G401.6 (cell line): ENCODE measurements around the gene RDH16.
"Not testable (repeated sequence)": the region's sequence is repeated elsewhere in the genome, so short reads cannot be mapped to it uniquely, and the experiment has no call there.

Source experiments
- FAIRE-seq: peaks from 2 replicates; lab custom pipeline; 2012; peaks lifted over from hg19 to GRCh38; lab: Jason Lieb, UNC

The RDH16 gene

DNA sequence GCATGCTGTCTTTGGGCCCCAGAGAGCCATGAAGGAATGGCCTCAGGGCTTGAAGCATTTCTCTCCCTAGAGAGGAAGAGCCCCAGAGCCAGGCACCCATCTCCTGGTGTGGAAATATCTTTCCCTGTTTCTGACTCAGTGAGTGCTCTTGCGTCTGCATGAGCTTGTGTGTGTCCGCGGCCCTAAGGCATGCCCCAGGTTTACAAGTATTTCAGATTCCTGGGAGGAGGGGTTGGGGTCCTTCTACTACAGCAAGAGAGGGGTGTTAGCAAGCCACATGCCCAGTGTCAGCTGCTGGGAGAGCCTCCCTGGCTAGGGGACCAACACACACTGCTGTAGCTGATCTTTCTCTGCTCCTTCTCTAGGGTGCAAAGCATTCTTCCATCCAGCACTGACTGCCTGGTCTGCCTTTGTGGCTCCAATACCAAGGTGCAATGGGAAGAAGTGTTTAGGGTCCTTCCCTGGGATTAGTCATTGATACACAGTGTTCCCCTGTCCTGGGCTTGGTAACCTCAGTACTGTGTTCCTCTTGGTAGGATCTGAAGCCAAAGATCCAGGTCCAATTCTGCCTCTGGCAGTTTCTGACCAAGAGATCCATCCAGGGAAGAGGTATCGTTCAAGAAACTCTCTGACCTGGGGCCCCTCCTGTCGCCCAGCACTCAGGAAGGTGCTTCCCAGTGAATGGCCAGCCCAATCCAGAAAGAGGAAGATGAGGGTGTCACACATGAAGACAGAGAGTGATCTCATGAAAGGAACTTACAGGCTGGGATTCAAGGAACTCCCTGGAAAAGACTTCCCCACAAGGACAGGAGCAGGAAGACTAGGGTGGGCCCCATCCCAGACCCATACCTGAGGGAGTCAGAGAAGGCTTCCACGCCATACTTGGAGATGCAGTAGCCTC, 3.1 kb downstream of the RDH16 start:
- FAIRE-seq, result no peak

DNA sequence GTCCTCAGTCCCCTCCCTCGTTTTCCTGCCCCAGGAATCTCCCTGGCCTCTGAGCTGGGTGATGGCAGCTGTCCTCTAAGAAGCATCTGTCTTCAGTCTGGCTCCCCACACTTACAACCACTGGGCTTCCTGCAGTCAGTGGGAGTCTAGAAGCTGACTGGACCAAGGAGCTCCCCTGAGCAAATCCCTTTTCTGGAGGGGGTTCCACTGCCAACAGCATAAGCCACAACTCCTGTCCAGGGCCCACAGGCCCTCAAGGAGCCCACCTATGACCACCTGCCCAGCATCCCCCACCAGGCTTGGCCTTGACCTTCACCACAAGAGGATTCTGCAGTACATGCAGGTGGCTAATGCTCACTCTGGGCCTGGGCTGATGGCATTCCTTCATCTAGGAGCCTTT, 4.1 kb downstream of the RDH16 start:
- no peak for FAIRE-seq

DNA sequence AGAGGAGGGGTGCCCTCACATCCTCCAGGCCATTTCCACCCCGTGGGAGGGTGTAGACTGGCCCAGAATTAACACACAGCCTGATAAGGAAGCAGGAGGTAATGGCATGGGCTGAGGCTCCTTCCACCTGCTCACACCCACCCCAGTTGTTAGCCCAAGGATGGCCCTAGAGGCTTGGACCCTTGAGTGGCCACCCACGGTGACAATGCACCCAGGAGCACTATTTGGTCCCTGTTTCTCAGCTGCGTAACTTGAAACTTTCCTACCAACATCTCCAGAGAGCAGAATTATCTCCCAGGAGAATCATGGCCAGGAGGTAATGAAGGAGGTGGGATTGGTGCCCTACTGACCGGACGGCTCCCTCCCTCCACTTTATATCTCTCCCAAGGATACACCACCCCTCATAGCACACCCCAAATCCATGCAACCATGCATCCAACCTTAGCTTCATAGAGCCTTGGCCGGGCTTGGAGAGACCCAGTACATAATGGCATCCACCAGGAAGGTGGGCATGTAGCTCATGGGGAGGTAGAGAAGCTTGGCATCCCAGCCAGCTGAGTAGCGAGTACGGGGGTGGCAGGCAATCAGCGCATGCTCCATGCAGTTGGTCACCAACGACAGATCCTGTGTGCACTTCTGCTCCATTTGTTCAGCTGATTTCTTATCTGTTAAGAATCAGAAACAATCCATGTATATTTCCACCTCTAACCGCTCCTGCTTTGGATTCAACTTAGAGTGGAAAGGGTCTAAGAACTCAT, 5.6 kb downstream of the RDH16 start:
- no peak for FAIRE-seq

DNA sequence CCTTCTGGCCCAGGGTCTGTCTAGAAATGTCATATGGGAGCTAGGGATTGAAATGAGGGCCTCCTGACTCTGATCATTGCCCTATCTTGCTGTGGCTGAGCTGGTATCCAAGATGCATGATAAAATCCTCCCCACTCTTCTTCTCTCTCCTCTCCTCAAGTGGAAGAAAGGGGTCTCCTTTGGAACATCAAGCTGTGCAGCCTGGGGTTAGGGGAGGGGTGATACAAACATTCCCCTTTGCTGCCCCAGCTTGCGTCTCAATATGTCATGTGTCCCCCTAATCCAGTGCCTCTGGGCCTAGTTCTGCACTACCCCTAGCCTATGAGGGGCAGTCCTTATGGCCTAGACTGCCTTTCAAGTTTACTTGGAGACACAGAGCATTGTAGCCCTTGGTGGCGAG, 8.5 kb downstream of the RDH16 start:
- FAIRE-seq, result no peak

DNA sequence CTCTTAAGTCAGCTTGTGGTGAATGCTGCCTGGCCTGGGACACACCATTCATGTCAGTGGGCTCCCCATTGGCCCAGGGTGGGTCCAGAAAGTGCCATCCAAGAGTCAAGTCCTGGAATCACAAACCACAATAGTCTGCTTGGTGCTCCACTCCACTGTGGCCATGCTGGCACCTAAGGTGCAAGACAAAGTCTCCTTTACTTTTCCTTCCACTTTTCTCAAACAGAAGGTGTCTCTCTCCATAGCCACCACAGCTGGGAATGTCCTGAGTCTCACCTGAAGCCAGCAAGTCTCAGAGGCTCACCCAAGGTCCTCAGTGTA, 9.0 kb downstream of the RDH16 start:
- no peak for FAIRE-seq

DNA sequence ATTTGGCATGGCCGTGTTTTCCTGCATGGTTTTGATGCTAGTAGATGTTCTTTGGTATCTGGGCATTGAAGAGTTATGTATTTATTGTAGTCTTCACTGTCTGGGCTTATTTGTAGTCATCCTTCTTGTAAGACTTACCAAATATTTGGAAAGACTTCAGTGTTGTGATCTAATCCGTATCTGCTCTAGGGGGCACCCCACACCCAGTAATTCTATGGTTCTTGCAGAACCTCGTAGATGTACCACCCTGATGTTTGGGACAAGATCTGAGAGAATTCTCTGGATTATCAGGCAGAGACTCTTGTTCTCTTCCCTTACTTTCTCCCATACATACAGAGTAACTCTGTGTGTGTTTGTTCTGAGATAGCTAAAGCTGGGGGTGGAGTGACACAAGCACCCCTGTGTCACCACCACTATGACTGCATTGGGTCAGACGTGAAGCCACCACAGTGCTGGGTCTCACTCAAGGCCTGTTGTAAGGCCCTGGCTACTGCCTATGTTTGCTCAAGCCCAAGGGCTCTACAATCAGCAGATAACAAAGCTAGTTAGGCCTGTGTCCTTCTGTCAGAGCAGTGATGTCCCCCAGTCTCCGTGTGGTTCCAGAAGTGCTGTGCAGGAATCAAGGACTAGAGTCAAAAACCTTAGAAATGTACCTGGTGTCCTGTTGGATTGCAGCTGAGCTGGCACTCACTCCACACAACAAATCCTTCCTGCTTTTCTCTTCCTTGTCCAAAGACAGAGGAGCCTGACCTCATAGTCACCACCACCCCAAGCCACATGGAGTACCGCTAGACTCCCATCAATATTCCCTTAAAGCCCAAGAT, 9.6 kb downstream of the RDH16 start:
- no peak for FAIRE-seq

DNA sequence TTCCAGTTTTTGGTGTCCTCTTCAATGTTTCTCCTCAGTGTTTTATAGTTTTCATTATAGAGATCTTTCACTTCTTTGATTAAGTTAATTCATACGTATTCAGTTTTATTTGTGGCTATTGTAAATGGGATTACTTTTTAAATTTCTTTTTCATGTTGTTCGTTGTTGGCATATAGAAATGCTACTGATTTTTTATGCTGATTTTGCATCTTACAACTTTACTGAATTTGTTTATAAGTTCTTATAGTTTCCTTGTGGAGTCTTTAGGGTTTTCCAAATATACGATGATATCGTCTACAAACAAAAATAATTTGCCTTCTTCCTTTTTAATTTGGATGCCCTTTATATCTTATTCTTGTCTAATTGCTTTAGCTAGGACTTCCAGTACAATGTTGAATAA, 13.5 kb downstream of the RDH16 start:
- FAIRE-seq, result no peak

DNA sequence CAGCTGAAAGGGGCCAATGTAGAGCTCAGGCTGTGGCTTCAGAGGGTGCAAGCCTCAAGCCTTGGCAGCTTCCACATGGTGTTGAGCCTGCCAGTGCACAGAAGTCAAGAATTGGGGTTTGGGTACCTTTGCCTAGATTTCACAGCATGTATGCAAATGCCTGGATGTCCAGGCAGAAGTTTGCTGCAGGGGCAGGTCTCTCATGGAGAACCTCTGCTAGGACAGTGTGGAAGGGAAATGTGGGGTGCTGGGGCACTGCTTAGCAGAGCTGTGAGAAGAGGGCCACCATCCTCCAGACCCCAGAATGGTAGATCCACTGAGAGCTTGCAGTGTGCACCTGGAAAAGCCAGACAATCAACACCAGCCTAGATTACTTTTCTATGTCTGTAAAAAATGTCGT, 14.0 kb downstream of the RDH16 start:
- FAIRE-seq, result not testable (repeated sequence)

DNA sequence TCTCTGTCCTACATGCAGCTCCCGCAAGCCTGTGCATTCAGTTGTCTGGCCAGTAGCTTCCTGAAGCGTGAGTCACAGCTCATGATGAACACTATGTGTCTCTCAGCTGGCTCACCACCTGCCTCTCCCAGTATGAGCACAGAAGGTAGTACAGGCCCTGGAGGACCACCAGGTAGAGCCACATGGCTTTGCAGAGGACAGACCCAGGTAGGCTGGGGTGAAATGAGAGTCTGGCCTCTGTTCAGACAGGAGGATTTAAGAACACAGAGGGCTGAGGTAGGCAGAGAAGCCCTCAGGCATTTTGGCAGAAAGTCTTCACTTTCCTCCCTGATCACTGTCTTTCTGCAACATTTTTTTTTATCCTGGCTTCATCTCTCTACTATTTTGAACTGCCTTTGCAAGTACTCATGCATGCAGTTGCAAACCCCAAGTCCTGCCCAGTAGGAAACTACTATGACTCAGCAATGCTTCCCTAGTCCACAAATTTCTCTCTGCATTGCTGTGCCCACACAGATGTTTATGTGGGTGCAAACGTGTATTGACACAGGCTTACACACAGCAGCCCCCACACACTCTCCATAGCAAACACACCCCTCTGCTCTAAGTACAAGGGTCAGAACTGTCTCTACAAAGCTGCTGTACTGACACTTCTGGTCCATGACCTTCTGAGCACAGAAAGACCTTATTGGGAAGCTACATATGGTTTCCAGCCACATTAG, 15.9 kb downstream of the RDH16 start:
- FAIRE-seq, result no peak

DNA sequence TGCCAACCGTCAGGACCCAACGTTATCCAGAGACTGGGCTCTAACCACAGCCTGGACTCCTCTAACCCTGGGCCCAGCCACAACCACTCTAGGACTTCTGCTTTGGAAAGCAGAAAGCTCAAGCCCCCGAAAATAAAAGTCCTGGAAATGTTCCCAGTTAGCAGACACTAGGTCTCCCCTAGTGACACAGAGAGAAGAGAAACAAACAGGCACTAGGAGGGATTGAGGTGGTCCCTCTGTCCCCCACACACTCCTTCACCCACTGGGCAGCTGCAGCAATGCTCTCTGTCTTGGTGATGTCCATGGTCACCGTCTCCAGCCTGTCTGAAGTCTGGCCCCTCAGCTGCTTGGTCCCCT, 16.5 kb downstream of the RDH16 start:
- FAIRE-seq, result not testable (repeated sequence)

DNA sequence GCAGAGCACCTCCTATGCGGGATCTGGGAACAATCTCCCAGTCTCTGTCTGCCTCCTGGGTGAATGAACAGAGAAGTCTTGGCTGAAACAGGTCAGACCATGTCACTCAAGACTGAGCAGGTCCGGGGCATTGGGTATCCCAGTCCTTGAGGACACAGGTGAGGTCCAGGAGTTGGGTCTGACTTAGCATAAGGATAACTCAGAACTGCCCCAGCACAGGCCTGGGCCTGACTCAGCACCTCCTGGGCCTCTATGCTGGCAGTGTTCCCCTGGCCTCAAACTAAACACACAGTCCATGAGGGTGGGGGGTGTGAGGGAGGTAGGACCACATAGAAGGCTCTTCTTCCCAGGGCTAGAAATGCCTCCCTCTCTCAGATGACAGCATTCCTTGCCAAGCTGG, 21.7 kb downstream of the RDH16 start:
- no peak for FAIRE-seq

DNA sequence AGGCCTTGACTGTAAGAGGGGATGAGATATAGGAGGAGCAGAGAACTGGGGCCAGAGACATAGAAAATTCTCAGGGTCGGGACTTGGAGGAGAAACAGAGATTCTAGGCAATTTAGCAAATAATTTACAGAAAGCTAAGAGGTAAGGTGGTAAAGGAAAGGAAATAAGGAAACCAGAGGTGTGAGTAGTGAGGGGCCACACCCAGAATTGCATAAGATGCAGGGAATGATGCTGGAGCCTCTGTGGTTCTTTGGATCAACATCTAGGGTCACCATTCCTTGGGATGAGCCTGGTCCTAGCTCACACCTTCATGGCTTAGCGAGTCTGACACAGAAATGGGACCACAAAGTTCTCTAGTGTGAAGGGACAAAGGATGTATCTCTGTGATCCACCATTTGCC, 22.3 kb downstream of the RDH16 start:
- FAIRE-seq, result no peak

DNA sequence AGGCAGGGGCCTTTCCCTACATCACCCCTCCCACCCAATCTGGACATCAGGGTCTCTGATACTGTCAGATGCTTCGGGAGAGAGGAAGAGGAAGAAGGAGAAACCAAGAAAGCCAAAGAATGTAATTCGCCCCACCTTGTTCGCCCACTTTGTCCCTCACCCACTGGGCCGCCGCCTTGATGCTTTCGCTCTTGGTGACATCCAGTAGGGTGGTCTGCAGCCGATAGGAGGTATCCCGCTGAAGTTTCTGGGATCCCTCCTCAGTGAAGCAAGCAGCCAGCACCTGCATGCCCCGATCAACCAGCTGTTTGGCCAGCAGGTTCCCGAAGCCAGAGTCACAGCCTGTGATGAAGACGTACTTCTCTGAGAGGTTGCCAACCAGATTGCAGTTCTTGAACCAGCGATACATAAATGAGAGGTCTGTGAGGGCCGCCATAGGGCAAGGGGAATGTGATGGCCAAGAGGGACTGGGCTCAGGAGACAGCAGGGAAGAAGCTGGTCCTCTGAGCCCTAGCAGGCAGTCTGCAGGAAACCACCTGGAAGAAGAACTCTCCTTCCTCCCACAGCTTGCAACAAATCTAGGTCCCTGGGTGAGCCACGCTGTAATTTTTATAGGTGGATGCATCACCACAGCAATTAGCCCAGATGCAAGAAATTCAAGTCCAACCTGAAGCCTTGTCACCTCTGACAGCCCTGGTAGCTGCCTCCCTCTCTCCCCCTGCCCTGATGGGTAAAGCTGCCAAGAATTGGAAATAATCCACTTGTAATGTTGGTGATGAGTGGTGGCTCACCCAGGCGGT, 23.4 kb downstream of the RDH16 start, which contains the start of gene SDR9C7:
TSS of gene SDR9C7 (minus strand) at position 583 of the 800 bp plus-strand sequence. CDS start at position 436, 147 bp downstream.
- FAIRE-seq, result no peak

DNA sequence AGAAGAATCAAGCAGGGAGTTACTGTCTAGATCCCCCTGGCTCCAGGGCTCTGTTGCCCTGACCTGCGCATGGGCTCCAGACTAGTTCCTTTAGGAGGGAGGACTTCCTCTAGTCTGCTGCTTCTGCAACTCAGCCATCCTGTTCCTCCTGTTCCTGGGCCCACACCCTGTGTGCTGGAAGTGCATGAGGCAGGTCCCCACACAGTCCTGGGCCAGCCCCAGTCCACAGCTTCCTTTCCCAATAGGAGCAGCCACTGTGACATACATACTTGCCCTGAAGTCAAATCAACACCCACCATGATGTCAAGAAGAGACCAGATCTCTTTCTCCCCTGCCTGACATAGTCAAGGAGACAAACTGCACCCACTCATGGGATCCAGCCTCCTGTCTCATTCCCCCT, 24.5 kb downstream of the RDH16 start:
- FAIRE-seq, result no peak

DNA sequence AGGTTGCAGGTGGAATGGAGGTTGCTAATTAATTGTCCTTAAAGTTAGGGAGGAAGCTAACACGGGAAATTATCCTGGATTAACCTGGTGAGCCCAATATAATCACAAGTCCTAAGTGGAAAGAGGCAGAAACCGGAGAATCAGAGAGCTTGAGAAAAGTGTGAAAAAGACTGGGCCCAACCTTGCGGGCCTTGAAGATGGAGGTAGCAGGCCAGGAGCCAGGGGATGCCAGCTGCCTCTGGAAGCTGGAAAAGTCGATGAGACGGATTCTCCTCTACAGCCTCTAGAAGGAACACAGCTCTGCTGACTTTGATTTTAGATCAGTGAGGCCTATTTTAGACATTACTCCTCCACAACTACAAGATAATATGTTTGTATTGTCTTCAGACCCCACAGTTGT, 25.3 kb downstream of the RDH16 start:
- no peak for FAIRE-seq

DNA sequence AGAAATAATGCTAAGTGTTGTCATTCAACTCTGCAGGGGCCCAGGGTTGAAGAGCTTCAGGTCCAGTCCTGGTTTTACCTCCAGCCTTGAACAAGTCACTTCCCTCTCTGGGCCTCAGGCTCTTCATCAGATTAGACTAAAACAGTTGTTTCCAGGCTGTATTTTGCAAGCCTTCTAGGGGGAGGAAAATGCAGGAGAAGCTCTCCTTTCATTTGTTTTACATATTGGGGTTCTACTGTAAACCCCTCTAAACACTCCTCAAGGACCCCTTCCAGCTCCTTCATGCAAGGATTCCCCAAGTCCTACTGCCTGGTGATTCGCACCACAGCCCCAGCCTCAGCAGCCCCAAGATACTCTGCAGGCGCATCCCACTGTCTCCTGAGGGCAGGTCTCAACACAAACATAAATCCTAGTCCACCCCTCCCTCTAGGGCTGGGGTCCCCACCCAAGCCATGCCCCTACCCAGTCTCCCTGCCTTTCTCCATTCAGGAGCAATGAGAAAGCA, 25.9 kb downstream of the RDH16 start:
- FAIRE-seq, result no peak

DNA sequence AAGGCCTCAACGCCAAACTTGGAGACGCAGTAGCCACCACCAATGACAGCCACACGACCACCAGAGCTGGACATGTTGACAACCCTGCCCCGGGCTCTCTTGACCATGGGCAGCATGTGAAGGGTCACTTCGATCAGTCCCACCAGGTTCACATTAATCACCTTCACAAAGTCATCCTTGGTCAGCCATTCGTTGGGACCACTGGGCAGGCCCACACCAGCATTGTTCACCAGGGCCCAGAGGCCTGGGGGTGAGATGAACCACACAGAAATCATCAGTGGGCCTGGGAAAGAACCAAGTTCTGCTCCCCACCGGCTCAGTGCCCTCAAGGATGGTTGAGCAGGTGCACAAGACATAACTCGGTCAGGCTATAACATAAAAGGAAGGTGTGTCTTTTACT, 27.2 kb downstream of the RDH16 start:
- no peak for FAIRE-seq

DNA sequence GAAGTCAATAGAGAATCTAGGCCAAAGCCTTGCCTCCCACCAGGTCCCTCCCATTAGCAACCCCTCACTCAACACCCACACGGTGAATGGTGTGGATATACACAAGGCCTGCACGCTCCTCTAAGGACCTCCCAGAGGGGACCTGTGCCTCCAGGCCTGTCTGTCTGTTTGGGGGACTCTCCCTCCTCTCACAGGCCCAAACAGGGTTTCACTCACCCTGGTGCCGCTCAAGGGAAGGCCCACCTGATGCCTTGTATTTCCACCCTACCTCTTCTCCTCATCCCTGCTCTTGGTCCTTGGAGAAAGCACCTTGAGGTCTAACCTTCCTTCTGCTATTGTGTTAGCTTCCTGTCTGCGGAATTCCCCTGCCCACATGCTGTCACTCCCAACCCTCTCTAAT, 27.6 kb downstream of the RDH16 start:
- no peak for FAIRE-seq

DNA sequence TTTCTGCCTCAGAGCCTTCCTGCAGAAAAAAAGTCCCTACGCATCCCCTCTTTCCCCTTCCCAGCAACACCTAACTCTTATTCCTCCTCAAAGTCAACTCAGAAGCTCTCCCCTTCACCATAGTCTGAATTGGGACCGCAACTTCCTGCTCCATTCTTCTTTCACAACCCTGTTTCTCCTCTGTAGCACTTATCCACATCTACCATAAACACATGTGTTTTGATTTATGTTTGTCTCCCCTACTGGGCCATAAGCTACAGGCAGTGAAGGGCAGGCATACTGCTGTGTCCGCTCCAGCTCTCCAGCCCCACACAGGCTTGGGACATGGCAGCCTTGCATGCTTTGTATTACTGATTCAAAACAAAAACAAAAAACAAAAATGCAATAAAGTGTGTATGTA, 29.1 kb downstream of the RDH16 start:
- FAIRE-seq, result no peak

DNA sequence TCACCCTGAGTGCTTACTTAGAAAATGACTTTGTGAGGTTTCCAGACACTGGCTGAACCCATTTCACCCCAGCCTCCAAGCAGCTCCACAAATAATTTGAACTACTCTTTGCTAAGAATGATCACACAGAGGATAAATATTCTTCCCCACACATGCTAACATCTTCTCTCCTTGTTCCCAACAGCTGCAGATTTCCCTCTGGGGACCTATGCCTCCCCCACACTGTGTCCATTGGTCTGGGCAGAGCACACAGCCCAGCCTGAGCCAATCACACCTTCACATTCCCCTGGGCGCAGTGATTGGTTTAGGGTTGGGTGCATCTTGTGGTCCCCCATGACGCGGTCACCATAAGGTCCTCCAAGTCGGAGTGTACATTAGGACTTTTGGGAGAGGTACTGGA, 30.1 kb downstream of the RDH16 start:
- no peak for FAIRE-seq

DNA sequence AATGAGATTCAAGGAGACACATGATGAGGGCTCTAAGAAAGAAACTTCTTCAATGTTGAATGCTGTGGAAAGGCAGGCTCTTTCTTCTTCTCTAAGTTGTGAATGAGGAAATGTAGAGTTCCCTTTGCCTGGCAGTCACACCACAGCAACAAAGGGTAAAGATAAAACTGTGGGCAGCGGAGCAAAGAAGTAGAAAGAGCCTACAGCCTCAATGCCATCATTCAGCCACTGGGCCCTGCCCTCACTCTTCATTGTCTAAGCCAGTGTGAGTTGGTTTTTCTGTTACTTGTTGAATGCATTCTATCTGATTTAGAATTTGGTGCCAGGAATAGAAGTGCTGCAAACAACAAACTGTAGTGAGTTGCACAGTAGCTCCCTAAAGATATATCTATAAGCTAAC, 35.4 kb downstream of the RDH16 start:
- FAIRE-seq, result no peak
